HepG2 (cell line): ENCODE data around the gene UTP25. TPM values are rescaled to one million over a fixed set of nuclear protein-coding genes. Genes with fewer than 3 reads are reported as not detected.

Source experiments
- ATAC-seq: fragments of 200-7000 bp; cut with Tn5 transposase; 3 replicates; pipeline ENCODE4 v1.9.1; 2020; ENCODE audit warnings: mild to moderate bottlenecking, moderate library complexity
- BruUV-seq: library from RNA; stranded (reverse); fragments of 400-500 nt; replicated peaks from 2 replicates; lab custom pipeline; 2021; lab: Mats Ljungman, UMichigan
- CTCF ChIA-PET: fragments of 300-600 bp; formaldehyde crosslinking; extraction: SDS; loops from one replicate; lab custom pipeline; 2021; ENCODE audit warnings: low total read pairs, inconsistent platforms, low intra/inter-chr PET ratio; lab: Yijun Ruan, JAX
- POLR2A ChIA-PET: fragments of 350-600 bp; sonication (Branson Sonifier 250); formaldehyde crosslinking; loops from one replicate; lab custom pipeline; 2020; ENCODE audit warnings: antibody characterized with exemption, inconsistent platforms; lab: Yijun Ruan, JAX
- DNase-seq: peaks from one replicate; pipeline ENCODE4 v3.0.0-alpha.2; 2015; ENCODE audit warnings: low spot score
- FAIRE-seq: peaks from 3 replicates; lab custom pipeline; 2011; peaks lifted over from hg19 to GRCh38; lab: Jason Lieb, UNC
- H2AFZ ChIP-seq: one replicate; pipeline ENCODE4 v1.6.1; 2011; ENCODE audit warnings: low read length, inconsistent platforms
- H3K27ac ChIP-seq: fragments of 300-600 bp; 3 replicates; pipeline ENCODE4 v1.8.0; 2011; ENCODE audit warnings: mixed run types, mild to moderate bottlenecking, mixed read lengths, low read length, inconsistent platforms; ENCODE audit not compliant: insufficient read depth; ENCODE audit errors: extremely low read length
- H3K27me3 ChIP-seq, 2 experiments: fragments of 200-600 bp in 1 of 2; 2 replicates in 1 of 2; 3 replicates in 1 of 2; pipeline versions ENCODE4 v1.6.0 to v1.8.0; 2011; ENCODE audit warnings: low read length in 2 of 2, mild to moderate bottlenecking in 2 of 2, moderate library complexity in 2 of 2, inconsistent platforms in 1 of 2; ENCODE audit not compliant: insufficient read depth in 2 of 2, control insufficient read depth in 1 of 2
- H3K36me3 ChIP-seq, 2 experiments: fragments of 200-600 bp in 1 of 2; replicated peaks in 1 of 2; 2 replicates in 1 of 2; 3 replicates in 1 of 2; pipeline versions ENCODE4 v1.5.1 to v1.8.0; 2011; ENCODE audit warnings: low read length in 2 of 2, inconsistent platforms in 1 of 2; ENCODE audit not compliant: insufficient read depth in 2 of 2, control insufficient read depth in 1 of 2
- H3K4me1 ChIP-seq: 2 replicates; pipeline ENCODE4 v1.5.1; 2012; ENCODE audit warnings: low read length, inconsistent platforms; ENCODE audit not compliant: insufficient read depth
- H3K4me2 ChIP-seq: 2 replicates; pipeline ENCODE4 v1.6.0; 2011; ENCODE audit warnings: low read depth, low read length, inconsistent platforms
- H3K4me3 ChIP-seq, 3 experiments: fragments of 200-600 bp in 1 of 3; sonication (generic), shearing (Covaris generic) in 1 of 3; replicated peaks in 1 of 3; 2 replicates each; pipeline ENCODE4 v1.5.1; 2011 to 2016; ENCODE audit warnings: low read length in 3 of 3, inconsistent platforms in 2 of 3, low read depth in 2 of 3, mild to moderate bottlenecking in 2 of 3, control low read depth in 1 of 3, mixed read lengths in 1 of 3; ENCODE audit not compliant: insufficient read depth in 1 of 3
- H3K79me2 ChIP-seq: one replicate; pipeline ENCODE4 v1.6.1; 2011; ENCODE audit warnings: low read length, inconsistent platforms; ENCODE audit not compliant: insufficient read depth
- H3K9ac ChIP-seq: 2 replicates; pipeline ENCODE4 v1.6.0; 2011; ENCODE audit warnings: mild to moderate bottlenecking, low read depth, low read length, inconsistent platforms; ENCODE audit not compliant: insufficient read depth
- H3K9me3 ChIP-seq: 2 replicates; pipeline ENCODE4 v1.5.1; 2012; ENCODE audit warnings: mild to moderate bottlenecking, low read length
- H4K20me1 ChIP-seq: 2 replicates; pipeline ENCODE4 v1.6.0; 2011; ENCODE audit warnings: inconsistent platforms, mild to moderate bottlenecking, low read length, moderate library complexity; ENCODE audit not compliant: insufficient read depth
- ETS1 ChIP-seq: sonication (generic); formaldehyde crosslinking; IDR thresholded peaks from 2 replicates; pipeline ENCODE4 v1.4.0; 2020; ENCODE audit warnings: missing genetic modification reagents
- FOSL2 ChIP-seq: sonication (generic); formaldehyde crosslinking; IDR thresholded peaks from 2 replicates; pipeline ENCODE4 v1.4.0; 2020; ENCODE audit warnings: missing genetic modification reagents
- HINFP ChIP-seq: sonication (generic); formaldehyde crosslinking; IDR thresholded peaks from 2 replicates; pipeline ENCODE4 v1.4.0; 2020; ENCODE audit warnings: low read depth, mild to moderate bottlenecking, missing genetic modification reagents
- SAFB2 ChIP-seq: sonication (generic); formaldehyde crosslinking; IDR thresholded peaks from 2 replicates; pipeline ENCODE4 v1.5.1; 2020; ENCODE audit warnings: missing genetic modification reagents, low read depth, mild to moderate bottlenecking, borderline replicate concordance
- SMAD1 ChIP-seq: sonication (generic); formaldehyde crosslinking; IDR thresholded peaks from 2 replicates; pipeline ENCODE4 v1.4.0; 2020; ENCODE audit warnings: missing genetic modification reagents, low read depth, mild to moderate bottlenecking, borderline replicate concordance
- ZKSCAN1 ChIP-seq: fragments of 150-350 bp; IDR thresholded peaks from 2 replicates; pipeline ENCODE4 v1.6.1; 2014; ENCODE audit warnings: low read length
- ZNF24 ChIP-seq: fragments of 450-650 bp; IDR thresholded peaks from 2 replicates; pipeline ENCODE4 v1.6.1; 2017; ENCODE audit warnings: antibody characterized with exemption, mild to moderate bottlenecking
- ZNF331 ChIP-seq: sonication (generic); formaldehyde crosslinking; IDR thresholded peaks from 2 replicates; pipeline ENCODE4 v1.4.0; 2020; ENCODE audit warnings: missing genetic modification reagents
- ZNF747 ChIP-seq: sonication (generic); formaldehyde crosslinking; IDR thresholded peaks from 2 replicates; pipeline ENCODE4 v1.8.1; 2023; ENCODE audit warnings: missing genetic modification reagents, mild to moderate bottlenecking, borderline replicate concordance
- WGBS: methylation state at CpG from one replicate; pipeline ENCODE4 v1.1.6; 2017; ENCODE audit warnings: low lambda C conversion rate; 5-methylcytosine and 5-hydroxymethylcytosine counted together
- in situ Hi-C: cut with HindIII; loops from 2 replicates; pipeline ENCODE4 v1.10.0; 2017; ENCODE audit warnings: low pct_unique_long_range_greater_than_20kb; ENCODE audit not compliant: extremely low pct_ligation_motif_present
- intact Hi-C: fragments of 100-400 bp; cut with micrococcal nuclease; formaldehyde crosslinking; loops from one replicate; pipeline ENCODE4 v1.10.0; 2022; ENCODE audit not compliant: unreplicated experiment
- polyA plus RNA-seq, 8 experiments: library from polyadenylated mRNA; depleted of rRNA in 3 of 8; stranded (reverse) in 7 of 8; unstranded in 1 of 8; fragments of >200 nt; fragmentation: Illumina TruSeq in 4 of 8; extraction: Trizol in 4 of 8; gene quantifications; 2 replicates each; pipeline versions ENCODE4 v1.2.1 to v1.2.3, GENCODE V29; 2011 to 2016; ENCODE audit warnings: low read depth in 4 of 8, missing spikeins in 1 of 8, mixed read lengths in 1 of 8; ENCODE audit not compliant: insufficient read depth in 1 of 8
- total RNA-seq, 5 experiments: library from RNA; depleted of rRNA; stranded (reverse); fragments of >200 nt; fragmentation: Illumina TruSeq; extraction: Trizol; gene quantifications; 2 replicates each; pipeline ENCODE4 v1.2.3, GENCODE V29; 2016; ENCODE audit warnings: low read depth in 1 of 5

UTP25 gene
- total and polyA plus RNA-seq, 2 of the 13 experiments (the other 11 are each of a cell fraction or from before 2014, with no cell fraction given): 4.8 to 5.7 TPM

- TF ChIP-seq HINFP: no peak
- TF ChIP-seq ZNF331 (CRISPR knock-in tag): no peak
- TF ChIP-seq ZKSCAN1: no peak
- TF ChIP-seq ZNF24: peak; percentile 44; the same call in 1 of the 2 replicates
- TF ChIP-seq SAFB2 (CRISPR knock-in tag): no peak
- no peak for TF ChIP-seq ZNF747 (CRISPR knock-in tag)
- TF ChIP-seq SMAD1: no peak
- TF ChIP-seq, all 625 proteins: peak for 3
Observed at GRCh38 chr1:209823143-209824041, 4.4 kb upstream of the UTP25 start (continued).

- ChIA-PET CTCF (no interaction called here), POLR2A (no interaction called here)
- BruUV-seq: no TSS peak
- Histone ChIP-seq H3K79me2 (peaks cover 6% of the 10 kb centered on the region), H2AFZ (no peak overlapping the region), H3K4me2 (peak overlapping the region; percentile 3; the same call in 1 of the 2 replicates), H3K36me3 (peaks cover 0 to 4% of the 10 kb centered on the region in 2 experiments; a peak in 2 of 5 replicates), H3K9ac (no peak overlapping the region), H3K4me3 (no peak overlapping the region), H3K27me3 (no peaks in the 10 kb centered on the region; a peak in 1 of 5 replicates), H3K9me3 (no peaks in the 10 kb centered on the region), H4K20me1 (no peaks in the 10 kb centered on the region), H3K4me1 (peaks cover 36% of the 10 kb centered on the region), H3K27ac (no peak overlapping the region)
- intact Hi-C loops (loop anchor here (2.0 kb wide), 1 partner anchor 41 kb away; the partner anchor contains the start of gene C1orf74), in situ Hi-C loops (no loop called here)
- no peak for FAIRE-seq
- 28% methylated on average over 11 of the region's 11 CpGs for WGBS
- no peak for DNase-seq
- no peak for TF ChIP-seq ETS1 (CRISPR knock-in tag)
- 0 out of 2 replicates have a peak, but pooled peaks have one; percentile 15 for TF ChIP-seq FOSL2 (CRISPR knock-in tag)
- no peak for ATAC-seq
Observed at GRCh38 chr1:209825591-209826434, 2.0 kb upstream of the UTP25 start.
